PC-9 (cell line): ENCODE data around the gene SH2D1B. TPM values are rescaled to one million over a fixed set of nuclear protein-coding genes. Genes with fewer than 3 reads are reported as not detected.

Source experiments
- BruUV-seq: library from RNA; stranded (reverse); fragments of 400-500 nt; replicated peaks from 2 replicates; lab custom pipeline; 2021; lab: Mats Ljungman, UMichigan
- CTCF ChIA-PET: fragments of 300-600 bp; sonication (Branson Sonifier 250); formaldehyde crosslinking; loops from one replicate; lab custom pipeline; 2022; ENCODE audit warnings: antibody characterized with exemption; lab: Charles Lee
- POLR2A ChIA-PET: fragments of 300-600 bp; sonication (Branson Sonifier 250); formaldehyde crosslinking; loops from one replicate; lab custom pipeline; 2022; ENCODE audit warnings: antibody characterized with exemption; ENCODE audit not compliant: unreplicated experiment; lab: Charles Lee
- DNase-seq, 2 experiments: peaks; one replicate each; pipeline versions ENCODE4 v3.0.0 to v3.0.0-alpha.2; 2015 to 2022; ENCODE audit warnings: mixed read lengths in 1 of 2
- H2AFZ ChIP-seq: fragments of 200-600 bp; sonication (generic); 2 replicates; pipeline ENCODE4 v1.8.1; 2017; ENCODE audit warnings: antibody characterized with exemption
- H3F3A ChIP-seq: fragments of 200-600 bp; sonication (generic); 2 replicates; pipeline ENCODE4 v1.8.1; 2017; ENCODE audit warnings: antibody characterized with exemption, mild to moderate bottlenecking, low read depth; ENCODE audit not compliant: insufficient read depth
- H3K27ac ChIP-seq: fragments of 200-600 bp; sonication (generic); 2 replicates; pipeline ENCODE4 v1.6.1; 2016; ENCODE audit warnings: mixed run types
- H3K27me3 ChIP-seq: fragments of 200-600 bp; sonication (generic); 2 replicates; pipeline ENCODE4 v1.6.1; 2016; ENCODE audit warnings: low read depth, mixed run types; ENCODE audit not compliant: insufficient read depth
- H3K36me3 ChIP-seq: fragments of 200-600 bp; sonication (generic); 2 replicates; pipeline ENCODE4 v1.6.1; 2016; ENCODE audit warnings: low read depth, mixed run types
- H3K4me1 ChIP-seq: fragments of 200-600 bp; sonication (generic); replicated peaks from 2 replicates; pipeline ENCODE4 v1.6.1; 2016; ENCODE audit warnings: mixed run types; ENCODE audit not compliant: insufficient read depth
- H3K4me2 ChIP-seq: fragments of 200-600 bp; sonication (generic); 2 replicates; pipeline ENCODE4 v1.6.1; 2017; ENCODE audit warnings: mixed run types
- H3K4me3 ChIP-seq: fragments of 200-600 bp; sonication (generic); 2 replicates; pipeline ENCODE4 v1.6.1; 2016; ENCODE audit warnings: mixed run types
- H3K79me2 ChIP-seq: fragments of 200-600 bp; sonication (generic); 2 replicates; pipeline ENCODE4 v1.6.1; 2017; ENCODE audit warnings: low read depth, mixed run types
- H3K9me2 ChIP-seq: fragments of 200-600 bp; sonication (generic); 2 replicates; pipeline ENCODE4 v1.8.1; 2017; ENCODE audit warnings: mild to moderate bottlenecking; ENCODE audit not compliant: insufficient read depth
- H3K9me3 ChIP-seq: fragments of 200-600 bp; sonication (generic); 2 replicates; pipeline ENCODE4 v1.8.1; 2016; ENCODE audit warnings: low read depth; ENCODE audit not compliant: insufficient read depth
- H4K20me1 ChIP-seq: fragments of 200-600 bp; sonication (generic); 2 replicates; pipeline ENCODE4 v1.8.1; 2017; ENCODE audit not compliant: insufficient read depth
- CTCF ChIP-seq: fragments of 200-600 bp; sonication (generic); conservative IDR thresholded peaks from 2 replicates; pipeline ENCODE4 v1.6.1; 2017; ENCODE audit warnings: mixed run types, antibody characterized with exemption, mild to moderate bottlenecking, moderate library complexity
- EZH2 ChIP-seq: fragments of 200-600 bp; sonication (generic); IDR thresholded peaks from 2 replicates; pipeline ENCODE4 v1.8.0; 2017; ENCODE audit warnings: antibody characterized with exemption, low read depth
- intact Hi-C: fragments of 100-400 bp; cut with micrococcal nuclease; formaldehyde crosslinking; loops from one replicate; pipeline ENCODE4 v1.10.0; 2022; ENCODE audit not compliant: unreplicated experiment
- total RNA-seq: library from RNA; stranded (reverse); gene quantifications from 2 replicates; pipeline ENCODE4 v1.2.3, GENCODE V29; 2021

SH2D1B gene
- total RNA-seq, 1 experiment from 2014 or later: not detected

DNA sequence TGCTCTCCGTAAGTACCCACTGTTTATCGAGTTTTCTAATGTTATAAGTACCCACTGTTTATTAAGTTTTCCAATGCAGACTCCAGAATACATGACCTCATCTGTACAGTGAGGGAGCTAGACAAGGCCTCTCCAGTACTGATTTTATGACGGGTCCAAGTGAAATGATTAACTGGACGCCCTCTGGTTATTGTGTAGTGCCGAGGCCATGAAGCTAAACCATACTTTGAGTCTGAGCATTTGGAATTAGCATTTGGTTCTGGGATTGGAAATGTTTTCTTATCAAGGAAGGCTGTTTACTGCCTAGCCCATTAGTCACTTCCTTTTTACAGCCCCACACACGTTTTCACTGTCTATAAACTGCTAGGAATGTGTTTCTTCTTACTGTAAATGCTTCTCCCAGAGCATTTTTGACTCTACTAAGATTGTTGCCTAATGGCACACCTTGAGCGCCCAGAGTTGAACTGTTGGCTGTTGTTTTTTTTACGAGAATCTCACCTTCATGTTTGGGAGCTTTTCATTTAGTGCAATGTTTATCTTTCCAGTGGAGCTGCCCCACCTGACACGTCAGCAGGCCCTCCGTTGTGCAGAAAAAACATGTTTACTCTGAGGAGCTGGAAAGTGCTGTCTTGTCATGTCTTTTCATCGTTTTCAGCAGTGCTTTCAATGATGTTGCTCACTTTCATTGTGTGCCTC is 62.2 kb downstream of the SH2D1B start:
- ChIA-PET CTCF (interaction anchor here (0.6 to 0.9 kb wide), 2 partner anchors 8 to 293 kb away, joined by 3 to 4 read pairs; no protein-coding TSS in a partner anchor), POLR2A (interaction anchor here (0.5 to 1.2 kb wide), 4 partner anchors 22 to 471 kb away, joined by 3 to 4 read pairs (median 4); partner anchors contain the start of gene C1orf226)
- Histone ChIP-seq H3K27ac (peak overlapping the region; percentile 79), H3K9me2 (no peaks in the 10 kb centered on the region), H3K36me3 (peaks cover 18% of the 10 kb centered on the region), H4K20me1 (no peaks in the 10 kb centered on the region), H3K27me3 (no peaks in the 10 kb centered on the region), H3K4me3 (peak overlapping the region; percentile 17; the same call in 1 of the 2 replicates), H2AFZ (no peak overlapping the region), H3K79me2 (no peaks in the 10 kb centered on the region), H3K9me3 (no peaks in the 10 kb centered on the region), H3F3A (peaks cover 36% of the 10 kb centered on the region), H3K4me2 (peak overlapping the region; percentile 66), H3K4me1 (peaks cover 48% of the 10 kb centered on the region)
- DNase-seq: peak; percentile 43 to 95
- intact Hi-C loops: loop anchor here (1.0 to 5.0 kb wide), 2 partner anchors 22 to 292 kb away; no protein-coding TSS in a partner anchor
- no TSS peak for BruUV-seq
- no peak for TF ChIP-seq CTCF

- Histone ChIP-seq H3K36me3 (peaks cover 18% of the 10 kb centered on the region), H3K79me2 (no peaks in the 10 kb centered on the region), H2AFZ (no peak overlapping the region), H3K9me3 (no peaks in the 10 kb centered on the region), H3K27me3 (no peaks in the 10 kb centered on the region), H3K4me1 (peaks cover 48% of the 10 kb centered on the region), H3F3A (peaks cover 36% of the 10 kb centered on the region), H3K27ac (no peak overlapping the region), H3K9me2 (no peaks in the 10 kb centered on the region), H3K4me2 (no peak overlapping the region), H4K20me1 (no peaks in the 10 kb centered on the region), H3K4me3 (no peak overlapping the region)
- POLR2A ChIA-PET: interaction anchor here (0.6 kb wide), 2 partner anchors 29 to 277 kb away, joined by 5 to 9 read pairs; no protein-coding TSS in a partner anchor
- TF ChIP-seq CTCF (no peak), EZH2 (no peak)
- CTCF ChIA-PET: interaction anchor here (0.5 to 1.4 kb wide), 2 partner anchors 25 to 305 kb away, joined by 4 to 7 read pairs; no protein-coding TSS in a partner anchor
- BruUV-seq: no TSS peak
- DNase-seq: peak; percentile 49 to 82
- intact Hi-C loops: loop anchor here (1.0 to 5.0 kb wide), 3 partner anchors 25 to 290 kb away; no protein-coding TSS in a partner anchor
Observed at GRCh38 chr1:162347281-162347680, 64.7 kb downstream of the SH2D1B start.

Other genes with a start within 250 kb of the SH2D1B start
- gene SPATA46, start 35.3 kb downstream of the SH2D1B start, total RNA-seq: not detected in 2 replicates
- gene C1orf226, start 30.4 kb downstream of the SH2D1B start, total RNA-seq: 10.5 and 11.3 TPM in 2 replicates
- 34.8 and 49.5 TPM in 2 replicates for gene UHMK1, start 85.7 kb upstream of the SH2D1B start, total RNA-seq
- 33.1 and 39.8 TPM in 2 replicates for gene UAP1, start 149.6 kb upstream of the SH2D1B start, total RNA-seq
- gene DDR2, start 220.3 kb upstream of the SH2D1B start, total RNA-seq: 0.05 and 0.35 TPM in 2 replicates